CD14-positive monocyte (primary cell): ENCODE results near the gene FAM81A. TPM values are rescaled to one million over a fixed set of nuclear protein-coding genes. Genes with fewer than 3 reads are reported as not detected.

ENCODE experiments used
- DNase-seq, 3 donors: peaks; one replicate each; pipeline ENCODE4 v3.0.0-alpha.2; 2011 to 2022
- H2AFZ ChIP-seq: 2 replicates; pipeline ENCODE4 v1.6.0; 2012; ENCODE audit warnings: mild to moderate bottlenecking, low read depth, low read length, inconsistent platforms; ENCODE audit not compliant: insufficient read depth, poor library complexity, severe bottlenecking
- H3K27ac ChIP-seq, 2 donors: 1 replicate in 1 of 2; 2 replicates in 1 of 2; pipeline ENCODE4 v1.5.1; 2012 to 2013; ENCODE audit warnings: low read length in 2 of 2, control low read depth in 1 of 2, inconsistent platforms in 1 of 2, low read depth in 1 of 2, mild to moderate bottlenecking in 1 of 2
- H3K27me3 ChIP-seq, 2 donors: one replicate each; pipeline versions ENCODE4 v1.6.0 to v1.6.1; 2011 to 2013; ENCODE audit warnings: low read length in 2 of 2; ENCODE audit not compliant: control insufficient read depth in 2 of 2, insufficient read depth in 2 of 2
- H3K36me3 ChIP-seq, 2 donors: replicated peaks in 1 of 2; 1 replicate in 1 of 2; 2 replicates in 1 of 2; pipeline versions ENCODE4 v1.5.1 to v1.6.1; 2012 to 2013; ENCODE audit warnings: low read length in 2 of 2, control low read depth in 1 of 2, inconsistent platforms in 1 of 2, mild to moderate bottlenecking in 1 of 2; ENCODE audit not compliant: insufficient read depth in 2 of 2, control insufficient read depth in 1 of 2
- H3K4me1 ChIP-seq, 2 donors: 1 replicate in 1 of 2; 2 replicates in 1 of 2; pipeline versions ENCODE4 v1.5.1 to v1.6.1; 2012 to 2013; ENCODE audit warnings: low read length in 2 of 2, control low read depth in 1 of 2, inconsistent platforms in 1 of 2, mild to moderate bottlenecking in 1 of 2, moderate library complexity in 1 of 2; ENCODE audit not compliant: insufficient read depth in 2 of 2, control insufficient read depth in 1 of 2
- H3K4me2 ChIP-seq: replicated peaks from 2 replicates; pipeline ENCODE3; 2012; ENCODE audit warnings: low read length, moderate library complexity, mild to moderate bottlenecking; ENCODE audit not compliant: poor library complexity, severe bottlenecking; ENCODE audit errors: extremely low read depth
- H3K4me3 ChIP-seq, 3 experiments: fragments of 200-600 bp in 1 of 3; sonication (generic) in 1 of 3; replicated peaks in 1 of 3; 1 replicate in 2 of 3; 2 replicates in 1 of 3; pipeline ENCODE4 v1.5.1; 2011 to 2013; ENCODE audit warnings: low read length in 3 of 3, mild to moderate bottlenecking in 3 of 3, control low read depth in 2 of 3, low read depth in 2 of 3, inconsistent platforms in 1 of 3, moderate library complexity in 1 of 3
- H3K79me2 ChIP-seq: 2 replicates; pipeline ENCODE4 v1.6.0; 2012; ENCODE audit warnings: mild to moderate bottlenecking, control low read depth, inconsistent platforms, low read length, moderate library complexity; ENCODE audit not compliant: insufficient read depth
- H3K9ac ChIP-seq: 2 replicates; pipeline ENCODE4 v1.6.0; 2017; ENCODE audit warnings: low read length, mild to moderate bottlenecking; ENCODE audit not compliant: insufficient read depth, poor library complexity, severe bottlenecking
- H3K9me3 ChIP-seq, 2 donors: replicated peaks in 1 of 2; 1 replicate in 1 of 2; 2 replicates in 1 of 2; pipeline versions ENCODE4 v1.5.1 to v1.6.1; 2012 to 2013; ENCODE audit warnings: low read length in 2 of 2, control low read depth in 1 of 2; ENCODE audit not compliant: control insufficient read depth in 1 of 2, insufficient read depth in 1 of 2
- H4K20me1 ChIP-seq: 2 replicates; pipeline ENCODE4 v1.6.0; 2012; ENCODE audit warnings: mild to moderate bottlenecking, low read length, control low read depth, moderate library complexity; ENCODE audit not compliant: insufficient read depth
- H3K27ac Mint-ChIP-seq, 7 donors: one replicate each; pipeline ENCODE4 v1.8.0; 2020; ENCODE audit warnings: mild to moderate bottlenecking in 7 of 7, mixed read lengths in 7 of 7, moderate library complexity in 6 of 7, inconsistent platforms in 2 of 7
- H3K27me3 Mint-ChIP-seq, 3 donors: one replicate each; pipeline ENCODE4 v1.8.0; 2021 to 2022; ENCODE audit warnings: low read depth in 3 of 3, mild to moderate bottlenecking in 3 of 3, mixed read lengths in 3 of 3, moderate library complexity in 3 of 3, inconsistent platforms in 1 of 3
- H3K36me3 Mint-ChIP-seq, 2 donors: one replicate each; pipeline ENCODE4 v1.8.0; 2020; ENCODE audit warnings: mixed read lengths in 2 of 2, inconsistent platforms in 1 of 2, mild to moderate bottlenecking in 1 of 2
- H3K4me1 Mint-ChIP-seq: one replicate; pipeline ENCODE4 v1.8.0; 2020; ENCODE audit warnings: mild to moderate bottlenecking, mixed read lengths
- H3K4me3 Mint-ChIP-seq, 2 donors: one replicate each; pipeline ENCODE4 v1.8.0; 2020; ENCODE audit warnings: mild to moderate bottlenecking in 2 of 2, mixed read lengths in 2 of 2, moderate library complexity in 1 of 2
- H3K9me3 Mint-ChIP-seq, 7 donors: one replicate each; pipeline ENCODE4 v1.8.0; 2020 to 2022; ENCODE audit warnings: mixed read lengths in 7 of 7, mild to moderate bottlenecking in 6 of 7, moderate library complexity in 6 of 7, inconsistent platforms in 2 of 7
- WGBS: methylation state at CpG from one replicate; pipeline ENCODE4 v1.1.5; 2013; ENCODE audit warnings: missing lambda C conversion rate; ENCODE audit not compliant: insufficient coverage; 5-methylcytosine and 5-hydroxymethylcytosine counted together
- intact Hi-C, 2 donors: fragments of 100-400 bp; cut with micrococcal nuclease; formaldehyde crosslinking; loops; one replicate each; pipeline versions ENCODE4 v1.15.0 to v1.15.1; 2023
- polyA plus RNA-seq, 3 donors: library from polyadenylated mRNA; depleted of rRNA in 1 of 3; unstranded in 2 of 3; stranded (reverse) in 1 of 3; fragments of 300-500 nt in 2 of 3; fragments of >200 nt in 1 of 3; fragmentation: Illumina TruSeq in 2 of 3; gene quantifications; 1 replicate in 2 of 3; 2 replicates in 1 of 3; pipeline ENCODE4 v1.2.3, GENCODE V29; 2012 to 2021
- TF ChIP-seq, protein P1 (sequence below): fragments of 200-600 bp; IDR thresholded peaks from one replicate; pipeline ENCODE4 v1.8.0; 2022; ENCODE audit warnings: antibody characterized with exemption, mild to moderate bottlenecking

FAM81A gene
- polyA plus RNA-seq, 3 donors, result 0.40 to 0.66 TPM; not detected in 1

DNA sequence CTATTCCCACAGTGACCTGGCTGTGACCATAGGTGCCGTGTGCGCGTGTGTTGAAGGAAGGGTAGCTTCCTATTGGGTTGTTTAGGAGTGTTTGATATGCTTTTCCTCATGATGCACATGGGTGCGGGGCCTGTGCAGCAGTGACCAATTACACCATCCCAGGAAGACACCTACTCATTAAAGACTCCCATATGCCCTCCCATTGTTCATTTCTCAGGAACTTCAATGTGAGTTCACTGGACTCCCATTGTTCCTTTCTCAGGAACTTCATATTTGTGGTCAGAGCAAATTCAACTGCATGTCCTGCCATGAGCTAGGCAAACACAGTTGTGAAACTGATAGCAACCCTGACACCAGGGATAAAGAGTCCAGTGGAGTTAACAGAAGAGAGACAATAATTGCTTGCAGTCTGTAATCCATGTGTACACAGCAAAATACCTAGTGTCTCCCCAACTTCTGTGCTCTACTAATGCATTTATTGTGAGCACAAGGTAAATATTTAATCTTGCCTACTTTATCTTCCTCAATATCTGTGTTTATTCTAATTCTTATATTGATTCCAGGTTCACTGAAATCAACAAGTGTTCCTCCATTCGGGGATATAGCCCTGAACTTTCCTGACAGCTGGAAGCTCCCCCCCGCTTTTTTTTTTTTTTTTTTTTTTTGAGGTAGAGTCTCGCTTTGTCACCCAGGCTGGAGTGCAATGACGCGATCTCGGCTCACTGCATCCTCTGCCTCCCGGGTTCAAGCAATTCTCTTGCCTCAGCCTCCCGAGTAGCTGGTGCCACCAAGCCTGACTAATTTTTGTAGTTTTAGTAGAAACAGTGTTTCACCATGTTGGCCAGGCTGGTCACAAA lies 116.1 kb downstream of the FAM81A start:
- no peak overlapping the region for H3K4me2 ChIP-seq
- H3K4me3 ChIP-seq, result no peak overlapping the region
- Mint-ChIP-seq H3K27ac (no peak overlapping the region), H3K36me3 (no peaks in the 10 kb centered on the region), H3K4me1 (peaks cover 24% of the 10 kb centered on the region), H3K9me3 (peaks cover 0 to 2% (median 0%) of the 10 kb centered on the region in 7 donors), H3K4me3 (no peak overlapping the region), H3K27me3 (peaks cover 0 to 2% (median under 1%) of the 10 kb centered on the region in 3 donors)
- no peaks in the 10 kb centered on the region for H3K79me2 ChIP-seq
- no peak overlapping the region for H3K27ac ChIP-seq
- 100% methylated on average over 5 of the region's 12 CpGs for WGBS
- TF ChIP-seq, protein P1, sequence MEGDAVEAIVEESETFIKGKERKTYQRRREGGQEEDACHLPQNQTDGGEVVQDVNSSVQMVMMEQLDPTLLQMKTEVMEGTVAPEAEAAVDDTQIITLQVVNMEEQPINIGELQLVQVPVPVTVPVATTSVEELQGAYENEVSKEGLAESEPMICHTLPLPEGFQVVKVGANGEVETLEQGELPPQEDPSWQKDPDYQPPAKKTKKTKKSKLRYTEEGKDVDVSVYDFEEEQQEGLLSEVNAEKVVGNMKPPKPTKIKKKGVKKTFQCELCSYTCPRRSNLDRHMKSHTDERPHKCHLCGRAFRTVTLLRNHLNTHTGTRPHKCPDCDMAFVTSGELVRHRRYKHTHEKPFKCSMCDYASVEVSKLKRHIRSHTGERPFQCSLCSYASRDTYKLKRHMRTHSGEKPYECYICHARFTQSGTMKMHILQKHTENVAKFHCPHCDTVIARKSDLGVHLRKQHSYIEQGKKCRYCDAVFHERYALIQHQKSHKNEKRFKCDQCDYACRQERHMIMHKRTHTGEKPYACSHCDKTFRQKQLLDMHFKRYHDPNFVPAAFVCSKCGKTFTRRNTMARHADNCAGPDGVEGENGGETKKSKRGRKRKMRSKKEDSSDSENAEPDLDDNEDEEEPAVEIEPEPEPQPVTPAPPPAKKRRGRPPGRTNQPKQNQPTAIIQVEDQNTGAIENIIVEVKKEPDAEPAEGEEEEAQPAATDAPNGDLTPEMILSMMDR, result no peak
- no peak for DNase-seq
- no peaks in the 10 kb centered on the region for H3K36me3 ChIP-seq
- H3K4me1 ChIP-seq, result peaks cover 16 to 19% of the 10 kb centered on the region in 2 donors
- H3K9me3 ChIP-seq, result no peaks in the 10 kb centered on the region
- no peak overlapping the region for H3K9ac ChIP-seq
- no peaks in the 10 kb centered on the region for H4K20me1 ChIP-seq
- no peak overlapping the region for H2AFZ ChIP-seq
- intact Hi-C loops, result no loop called here
- H3K27me3 ChIP-seq, result no peaks in the 10 kb centered on the region

DNA sequence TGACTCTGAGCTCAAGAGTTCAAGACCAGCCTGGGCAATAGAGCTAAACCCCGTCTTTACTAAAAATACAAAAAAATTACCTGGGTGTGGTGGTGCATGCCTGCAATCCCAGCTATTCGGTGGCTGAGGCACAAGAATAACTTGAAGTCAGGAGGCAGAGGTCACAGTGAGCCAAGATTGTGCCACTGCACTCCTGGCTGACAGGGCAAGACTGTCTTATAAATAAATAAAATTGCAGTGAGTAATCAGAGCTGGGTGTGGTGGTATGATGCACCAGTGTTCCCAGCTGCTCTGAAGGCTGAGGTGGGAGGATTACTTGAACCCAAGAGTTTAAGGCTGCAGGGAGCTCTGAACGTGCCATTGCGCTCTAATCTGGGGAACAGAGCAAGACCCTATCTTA lies 117.7 kb downstream of the FAM81A start:
- no peaks in the 10 kb centered on the region for H3K9me3 ChIP-seq
- TF ChIP-seq, protein P1, result no peak
- Mint-ChIP-seq H3K4me3 (no peak overlapping the region), H3K27ac (peak overlapping the region in 1 of 7 donors; percentile 35), H3K9me3 (peaks cover 0 to 2% (median 0%) of the 10 kb centered on the region in 7 donors), H3K27me3 (peaks cover 1 to 2% (median 2%) of the 10 kb centered on the region in 3 donors), H3K4me1 (peaks cover 14% of the 10 kb centered on the region), H3K36me3 (no peaks in the 10 kb centered on the region)
- WGBS, result 96% methylated on average over 3 of the region's 4 CpGs
- H3K36me3 ChIP-seq, result no peaks in the 10 kb centered on the region
- H2AFZ ChIP-seq, result no peak overlapping the region
- H3K4me2 ChIP-seq, result no peak overlapping the region
- intact Hi-C loops, result no loop called here
- no peak overlapping the region for H3K27ac ChIP-seq
- peaks cover 7% of the 10 kb centered on the region in 2 donors for H3K4me1 ChIP-seq
- DNase-seq, result no peak
- H3K27me3 ChIP-seq, result no peaks in the 10 kb centered on the region
- H4K20me1 ChIP-seq, result no peaks in the 10 kb centered on the region
- no peak overlapping the region for H3K4me3 ChIP-seq
- no peaks in the 10 kb centered on the region for H3K79me2 ChIP-seq
- no peak overlapping the region for H3K9ac ChIP-seq
